Fibroblast of upper back skin (primary cell): Measurements from ENCODE around the gene KLC1.

Experiments
- DNase-seq: peaks from one replicate; pipeline ENCODE4 v3.0.0-alpha.2; 2013

The KLC1 gene

DNA sequence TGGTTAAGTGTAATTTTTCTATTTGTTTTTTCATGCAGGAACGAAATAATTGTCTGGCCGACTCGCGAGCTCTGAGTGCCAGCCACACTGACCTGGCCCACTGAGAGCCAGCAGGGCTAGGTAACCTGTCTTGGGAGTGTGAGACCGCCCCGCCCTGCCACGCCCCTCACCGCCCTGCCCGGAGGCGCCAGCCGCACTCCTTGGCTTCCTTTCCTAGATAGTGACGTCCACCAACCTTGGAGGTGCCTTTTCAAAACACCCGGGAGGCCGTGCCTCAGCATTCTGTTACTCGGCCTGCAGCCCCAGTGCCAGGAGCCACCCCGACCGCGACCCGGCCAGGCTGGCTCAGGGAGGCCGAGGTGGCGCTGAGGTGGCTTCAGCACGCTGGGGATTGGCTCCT lies 64.5 kb downstream of the KLC1 start:
- DNase-seq, result no peak

DNA sequence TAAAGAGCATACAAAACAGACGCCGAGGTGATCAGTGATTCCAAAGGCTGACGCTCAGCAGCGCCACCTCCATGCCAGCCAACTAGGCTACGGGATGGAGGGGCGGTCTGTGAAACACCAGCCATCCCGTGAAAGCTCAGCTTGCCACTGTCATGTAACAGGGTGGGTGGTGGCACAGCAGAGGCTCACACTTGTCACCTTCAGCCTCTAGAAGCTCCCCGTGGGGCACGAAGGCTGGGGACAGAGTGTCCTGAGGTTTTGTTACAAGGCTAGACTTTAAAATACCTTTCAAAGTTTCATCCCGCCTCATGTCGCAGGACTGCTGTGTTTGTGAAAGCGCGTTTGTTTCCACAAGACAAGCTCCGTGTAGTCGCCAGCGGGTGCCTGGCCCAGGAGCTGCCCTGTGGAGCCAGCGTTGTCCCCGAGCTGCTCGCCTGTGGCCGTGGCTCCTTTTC lies 65.6 kb downstream of the KLC1 start:
- DNase-seq, result no peak

GRCh38 chr14:103695296-103696069 lies 66.5 kb downstream of the KLC1 start:
- DNase-seq, result no peak

DNA sequence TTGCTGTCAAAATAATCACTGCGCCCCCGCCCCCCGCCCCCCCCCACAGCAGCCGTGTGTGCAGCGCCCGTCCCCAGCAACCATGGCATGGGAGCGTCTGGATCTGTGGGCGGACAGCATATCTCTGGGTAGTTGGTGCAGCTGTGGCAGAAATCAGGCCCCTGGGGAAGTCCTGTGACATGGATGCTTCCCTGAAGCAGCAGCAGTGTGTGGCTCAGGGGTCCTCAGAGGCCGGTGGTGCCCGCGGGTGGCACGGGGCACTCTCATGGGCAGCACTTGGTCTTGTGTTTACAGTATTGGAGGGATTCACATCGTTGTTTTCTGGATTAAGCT lies 67.0 kb downstream of the KLC1 start:
- DNase-seq, result no peak

- DNase-seq, result peak; percentile 56
These were observed 67.6 kb downstream of the KLC1 start for GRCh38 chr14:103696466-103697071.

DNA sequence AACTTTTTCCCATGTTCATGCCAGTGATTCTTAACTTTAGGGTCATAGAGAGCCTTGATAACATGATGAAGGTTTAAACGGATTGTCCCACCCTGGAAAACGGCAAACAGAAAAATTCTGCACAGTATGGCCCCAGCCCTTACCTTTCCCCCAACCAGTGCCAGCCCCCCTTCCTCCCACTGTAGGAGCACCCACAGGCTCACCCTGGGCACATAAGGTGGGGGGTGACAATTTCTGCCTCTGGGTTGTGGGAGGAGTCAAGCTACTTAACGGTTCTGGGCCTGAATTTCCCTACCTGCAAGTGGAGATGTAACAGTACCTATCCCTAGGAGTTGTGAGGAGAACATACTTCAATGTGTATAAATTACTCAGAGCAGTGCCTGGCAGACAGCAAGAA lies 68.2 kb downstream of the KLC1 start:
- DNase-seq, result no peak

DNA sequence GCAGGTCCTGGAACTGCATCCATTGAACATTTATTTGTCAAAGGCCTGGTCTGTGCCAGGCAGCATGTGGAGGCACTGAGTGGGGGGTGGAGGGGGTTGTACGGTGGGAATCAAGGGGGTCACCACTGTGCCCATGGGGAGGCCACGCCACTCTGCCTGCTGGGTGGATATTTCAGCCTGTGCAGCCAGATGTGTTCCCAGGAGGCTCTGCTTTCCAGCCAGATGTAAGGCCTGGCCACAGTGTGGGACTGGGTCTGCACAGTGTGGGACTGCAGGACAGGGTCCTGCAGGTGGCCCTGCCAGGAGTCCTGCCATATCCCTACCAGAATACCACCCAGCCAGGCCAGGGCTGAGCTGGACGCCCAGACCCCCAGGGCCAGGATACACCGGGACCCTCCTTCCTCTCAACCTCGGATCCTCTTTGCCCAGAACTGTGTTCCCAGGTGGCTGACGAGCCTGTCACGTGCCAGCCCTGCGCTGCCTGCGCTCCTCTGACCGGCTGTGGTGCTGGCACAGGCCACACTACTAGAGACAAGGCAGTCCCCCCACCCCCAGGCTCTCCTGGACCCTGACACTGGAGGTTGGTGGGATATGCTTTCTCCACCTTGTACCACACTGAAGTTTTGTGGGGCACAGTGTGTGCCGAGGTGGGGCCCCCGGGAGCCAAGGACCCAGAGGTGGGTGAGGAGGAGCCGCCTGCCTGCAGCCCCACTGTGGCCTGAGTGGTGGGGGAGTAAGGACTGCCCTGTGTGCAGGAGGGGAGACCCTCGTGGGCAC lies 68.8 kb downstream of the KLC1 start:
- DNase-seq, result no peak

GRCh38 chr14:103698380-103699260 lies 69.6 kb downstream of the KLC1 start:
- no peak for DNase-seq

- DNase-seq, result no peak
These were observed 70.2 kb downstream of the KLC1 start for GRCh38 chr14:103699261-103699661.

DNA sequence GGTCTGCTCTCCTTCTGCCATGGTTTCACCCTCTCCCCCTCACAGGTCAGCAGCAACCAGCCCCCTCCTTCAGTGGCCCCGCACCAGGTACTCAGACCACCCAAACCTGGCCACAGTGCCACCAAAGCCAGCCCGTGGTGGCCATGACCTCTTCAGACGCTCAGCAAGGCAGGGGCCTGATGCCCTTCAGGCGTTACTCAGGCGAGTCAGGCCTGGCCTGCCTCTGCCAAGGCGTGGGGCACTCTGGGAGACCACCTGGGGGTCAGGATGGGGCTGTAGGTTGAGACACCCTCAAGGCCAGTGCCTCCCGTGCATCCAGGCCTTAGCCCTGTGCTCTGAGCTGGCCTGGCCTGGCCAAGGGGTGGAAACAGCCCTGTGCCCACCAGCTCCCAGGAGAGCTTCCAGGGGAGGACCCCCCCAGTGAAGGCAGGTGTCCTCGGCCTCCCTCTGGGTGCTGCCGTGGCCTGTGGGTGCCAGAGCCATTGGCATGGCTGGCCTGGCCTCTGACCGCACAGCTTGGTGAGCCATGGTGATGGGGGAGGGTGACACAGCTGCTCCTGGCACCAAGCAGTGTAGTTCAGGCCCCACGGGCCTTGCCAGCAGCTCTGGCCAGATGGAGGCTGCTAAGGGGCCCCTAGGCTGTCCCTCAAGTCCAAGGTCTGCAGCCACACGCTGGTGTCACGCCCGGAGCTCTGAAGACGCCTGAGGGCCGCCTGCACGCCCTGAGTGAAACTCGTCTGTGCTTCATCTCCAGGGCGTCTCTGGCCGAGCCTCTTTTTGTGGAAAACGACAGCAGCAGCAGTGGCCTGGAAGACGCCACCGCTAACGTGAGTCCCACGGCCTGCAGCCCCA lies 71.1 kb downstream of the KLC1 start:
- DNase-seq, result no peak

GRCh38 chr14:103700753-103701490 lies 71.9 kb downstream of the KLC1 start:
- DNase-seq, result no peak

- DNase-seq, result no peak
These were observed 73.1 kb downstream of the KLC1 start for GRCh38 chr14:103702095-103702494.

DNA sequence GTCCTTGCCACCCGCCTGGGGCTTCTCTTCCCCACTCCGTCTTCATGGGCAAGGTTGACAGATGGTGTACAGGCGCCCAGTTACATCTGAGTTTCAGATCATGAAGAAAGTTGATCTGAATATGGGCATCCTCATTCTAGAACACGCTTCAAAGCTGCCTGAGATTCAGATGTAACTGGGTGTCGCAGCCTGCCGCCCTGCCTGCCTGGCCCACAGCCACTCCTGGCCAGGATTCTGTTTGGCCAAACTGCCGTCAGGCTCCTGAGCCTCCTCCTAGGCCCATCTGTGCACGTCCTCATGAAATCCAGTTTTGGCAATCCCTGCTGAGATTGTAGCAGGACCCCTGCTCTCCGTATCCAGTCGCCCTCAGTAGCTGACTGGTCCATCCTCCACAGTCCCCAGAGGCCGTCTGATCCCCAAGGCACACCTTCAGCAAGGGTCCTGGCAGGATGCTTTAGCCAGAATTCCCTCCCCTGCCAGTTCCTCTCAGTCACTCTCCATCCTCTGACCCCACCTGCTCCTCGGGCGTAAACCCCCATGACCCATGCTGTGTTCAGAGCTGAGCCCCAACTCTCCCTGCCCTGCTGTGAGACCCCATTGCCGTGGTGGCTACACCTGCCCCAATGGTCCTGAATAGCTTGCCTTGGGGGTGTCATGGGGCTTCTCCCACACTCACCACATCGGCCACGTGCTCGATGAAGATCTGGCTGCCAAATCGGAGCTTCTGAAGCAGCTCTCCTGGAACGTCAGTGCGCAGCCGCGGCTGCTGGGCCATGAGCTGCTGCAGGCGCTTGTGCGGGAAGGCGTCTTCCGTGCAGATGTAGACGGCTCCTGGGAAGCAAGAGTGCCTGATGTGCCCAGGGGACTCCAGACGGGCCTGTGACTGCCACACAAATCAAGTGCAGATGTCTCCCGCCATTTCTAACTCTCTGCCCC lies 73.8 kb downstream of the KLC1 start:
- DNase-seq, result no peak

DNA sequence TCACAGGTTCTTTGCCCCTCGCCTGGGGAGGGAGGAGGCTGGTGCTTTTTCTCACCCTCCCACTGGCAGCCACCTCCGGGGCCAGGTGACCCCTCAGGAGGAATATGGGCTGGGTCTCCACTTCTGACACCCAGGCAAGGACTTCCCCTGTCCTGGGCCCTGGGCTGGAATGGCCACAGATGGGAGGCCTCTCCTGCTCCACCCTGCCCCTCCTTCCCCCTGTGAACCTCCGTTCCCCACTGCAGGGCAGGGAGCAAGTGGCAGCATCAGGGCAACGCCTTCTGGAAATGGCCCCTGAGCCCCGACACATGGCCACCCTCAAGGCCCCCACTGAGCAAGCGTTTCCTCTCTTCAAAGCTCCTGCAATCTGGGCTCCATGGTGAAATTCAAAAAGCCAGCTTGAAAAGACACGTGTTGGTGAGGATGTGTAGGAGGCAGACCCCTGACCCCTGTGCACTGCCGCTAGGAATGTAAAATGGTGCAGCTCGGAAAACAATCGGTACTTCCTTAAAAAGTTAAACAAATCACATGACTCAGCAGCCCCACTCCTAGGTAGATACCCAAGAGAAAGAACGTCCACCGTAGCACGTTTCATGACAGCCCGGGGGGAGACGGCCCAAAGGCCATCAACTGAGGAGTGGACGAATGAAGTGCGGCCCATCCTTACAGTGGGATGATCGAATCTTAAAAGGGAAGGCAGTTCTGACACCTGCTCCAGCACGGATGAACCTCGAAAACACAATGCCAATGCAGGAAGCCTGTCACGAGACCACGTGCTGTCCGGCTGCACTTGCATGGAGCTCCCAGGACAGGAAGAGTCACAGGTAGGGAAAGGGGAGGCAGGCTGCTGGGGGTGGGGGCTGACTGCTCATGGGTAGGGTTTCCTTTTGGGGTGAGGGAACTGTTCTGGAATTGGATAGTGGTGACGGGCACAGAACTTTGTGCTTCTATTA lies 74.7 kb downstream of the KLC1 start:
- no peak for DNase-seq

GRCh38 chr14:103704708-103705107 lies 75.7 kb downstream of the KLC1 start:
- DNase-seq, result no peak

GRCh38 chr14:103705118-103705503 lies 76.1 kb downstream of the KLC1 start:
- DNase-seq, result no peak

GRCh38 chr14:103705504-103706284 lies 76.7 kb downstream of the KLC1 start:
- no peak for DNase-seq
